ENCODE results near the gene CWC27.
"Not testable (repeated sequence)": the region's sequence is repeated elsewhere in the genome, so short reads cannot be mapped to it uniquely, and the experiment has no call there.

Gene CWC27

GRCh38 chr5:64811050-64811640 is 42.4 kb downstream of the CWC27 start:
- H3K9me3 ChIP-seq (ENCODE audit: control insufficient read depth in 2 of 2, low read length in 2 of 2): no peaks in the 10 kb centered on the region

GRCh38 chr5:64814073-64814472 is 45.3 kb downstream of the CWC27 start:
- no peak overlapping the region for H3K4me3 ChIP-seq (ENCODE audit: low read length in 2 of 2)
- H3K27ac ChIP-seq (ENCODE audit: low read depth in 2 of 2, low read length in 2 of 2): no peak overlapping the region
- no peak overlapping the region for H3K9ac ChIP-seq (ENCODE audit: low read depth in 1 of 2, low read length in 2 of 2)
- no peaks in the 10 kb centered on the region for H3K4me1 ChIP-seq (ENCODE audit: control insufficient read depth in 2 of 2, insufficient read depth in 2 of 2, low read length in 2 of 2)
- no peaks in the 10 kb centered on the region for H3K9me3 ChIP-seq (ENCODE audit: control insufficient read depth in 2 of 2, low read length in 2 of 2)
- H3K27me3 ChIP-seq (ENCODE audit: control insufficient read depth in 2 of 2, insufficient read depth in 2 of 2, low read length in 2 of 2): no peaks in the 10 kb centered on the region
- peaks cover 3% of the 10 kb centered on the region in 2 donors for H3K36me3 ChIP-seq (ENCODE audit: control insufficient read depth in 2 of 2, insufficient read depth in 2 of 2, low read length in 2 of 2)

More at GRCh38 chr5:64811050-64811640, 42.4 kb downstream of the CWC27 start:
- Histone ChIP-seq H3K4me1 (ENCODE audit: control insufficient read depth in 2 of 2, insufficient read depth in 2 of 2, low read length in 2 of 2) (no peaks in the 10 kb centered on the region), H3K27ac (ENCODE audit: low read depth in 2 of 2, low read length in 2 of 2) (no peak overlapping the region), H3K4me3 (ENCODE audit: low read length in 2 of 2) (no peak overlapping the region), H3K9ac (ENCODE audit: low read depth in 1 of 2, low read length in 2 of 2) (no peak overlapping the region), H3K27me3 (ENCODE audit: control insufficient read depth in 2 of 2, insufficient read depth in 2 of 2, low read length in 2 of 2) (no peaks in the 10 kb centered on the region), H3K36me3 (ENCODE audit: control insufficient read depth in 2 of 2, insufficient read depth in 2 of 2, low read length in 2 of 2) (peaks cover 1 to 3% of the 10 kb centered on the region in 2 donors)

DNA sequence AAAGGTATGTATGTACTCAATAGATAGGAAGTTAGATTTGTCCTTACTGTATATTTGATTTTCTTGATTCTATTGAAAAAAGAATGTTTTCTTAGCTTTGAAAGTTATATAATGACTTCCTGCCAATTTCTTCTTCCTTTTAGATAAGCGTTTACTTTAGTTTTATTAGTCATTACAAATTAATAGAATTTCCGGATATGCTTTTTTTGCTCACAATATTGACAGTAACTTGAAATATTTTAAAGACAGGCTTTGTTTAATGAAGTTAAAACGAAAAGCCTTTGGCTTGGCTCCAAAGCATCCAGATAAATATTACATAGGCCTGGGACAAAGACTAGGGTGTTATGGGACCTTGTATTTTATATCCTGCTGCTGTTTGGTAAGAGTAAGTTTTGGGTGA is 49.5 kb downstream of the CWC27 start:
- Histone ChIP-seq H3K9me3 (ENCODE audit: control insufficient read depth in 2 of 2, low read length in 2 of 2) (no peaks in the 10 kb centered on the region), H3K27ac (ENCODE audit: low read depth in 2 of 2, low read length in 2 of 2) (no peak overlapping the region), H3K9ac (ENCODE audit: low read depth in 1 of 2, low read length in 2 of 2) (no peak overlapping the region), H3K4me3 (ENCODE audit: low read length in 2 of 2) (no peak overlapping the region), H3K4me1 (ENCODE audit: control insufficient read depth in 2 of 2, insufficient read depth in 2 of 2, low read length in 2 of 2) (no peaks in the 10 kb centered on the region), H3K36me3 (ENCODE audit: control insufficient read depth in 2 of 2, insufficient read depth in 2 of 2, low read length in 2 of 2) (peaks cover 3% of the 10 kb centered on the region in 2 donors), H3K27me3 (ENCODE audit: control insufficient read depth in 2 of 2, insufficient read depth in 2 of 2, low read length in 2 of 2) (no peaks in the 10 kb centered on the region)

- H3K9me3 ChIP-seq (ENCODE audit: control insufficient read depth in 2 of 2, low read length in 2 of 2); H3K4me3 ChIP-seq (ENCODE audit: low read length in 2 of 2); H3K9ac ChIP-seq (ENCODE audit: low read depth in 1 of 2, low read length in 2 of 2); H3K27me3 ChIP-seq (ENCODE audit: control insufficient read depth in 2 of 2, insufficient read depth in 2 of 2, low read length in 2 of 2); H3K4me1 ChIP-seq (ENCODE audit: control insufficient read depth in 2 of 2, insufficient read depth in 2 of 2, low read length in 2 of 2); H3K36me3 ChIP-seq (ENCODE audit: control insufficient read depth in 2 of 2, insufficient read depth in 2 of 2, low read length in 2 of 2); H3K27ac ChIP-seq (ENCODE audit: low read depth in 2 of 2, low read length in 2 of 2): not testable (repeated sequence)
Observed at GRCh38 chr5:64819345-64819744, 50.6 kb downstream of the CWC27 start.

- Histone ChIP-seq H3K9me3 (ENCODE audit: control insufficient read depth in 2 of 2, low read length in 2 of 2) (no peaks in the 10 kb centered on the region), H3K36me3 (ENCODE audit: control insufficient read depth in 2 of 2, insufficient read depth in 2 of 2, low read length in 2 of 2) (no peaks in the 10 kb centered on the region), H3K9ac (ENCODE audit: low read depth in 1 of 2, low read length in 2 of 2) (no peak overlapping the region), H3K27me3 (ENCODE audit: control insufficient read depth in 2 of 2, insufficient read depth in 2 of 2, low read length in 2 of 2) (no peaks in the 10 kb centered on the region), H3K27ac (ENCODE audit: low read depth in 2 of 2, low read length in 2 of 2) (no peak overlapping the region), H3K4me1 (ENCODE audit: control insufficient read depth in 2 of 2, insufficient read depth in 2 of 2, low read length in 2 of 2) (no peaks in the 10 kb centered on the region), H3K4me3 (ENCODE audit: low read length in 2 of 2) (no peak overlapping the region)
Observed at GRCh38 chr5:64822320-64822719, 53.6 kb downstream of the CWC27 start.

- H3K4me1 ChIP-seq (ENCODE audit: control insufficient read depth in 2 of 2, insufficient read depth in 2 of 2, low read length in 2 of 2): no peaks in the 10 kb centered on the region
- no peak overlapping the region for H3K27ac ChIP-seq (ENCODE audit: low read depth in 2 of 2, low read length in 2 of 2)
- no peaks in the 10 kb centered on the region for H3K9me3 ChIP-seq (ENCODE audit: control insufficient read depth in 2 of 2, low read length in 2 of 2)
- H3K27me3 ChIP-seq (ENCODE audit: control insufficient read depth in 2 of 2, insufficient read depth in 2 of 2, low read length in 2 of 2): no peaks in the 10 kb centered on the region
- no peak overlapping the region for H3K4me3 ChIP-seq (ENCODE audit: low read length in 2 of 2)
- H3K36me3 ChIP-seq (ENCODE audit: control insufficient read depth in 2 of 2, insufficient read depth in 2 of 2, low read length in 2 of 2): no peaks in the 10 kb centered on the region
- no peak overlapping the region for H3K9ac ChIP-seq (ENCODE audit: low read depth in 1 of 2, low read length in 2 of 2)
Observed at GRCh38 chr5:64826541-64826940, 57.8 kb downstream of the CWC27 start.

GRCh38 chr5:64827703-64828102 is 59.0 kb downstream of the CWC27 start:
- Histone ChIP-seq H3K4me3 (ENCODE audit: low read length in 2 of 2) (no peak overlapping the region), H3K27ac (ENCODE audit: low read depth in 2 of 2, low read length in 2 of 2) (no peak overlapping the region), H3K9me3 (ENCODE audit: control insufficient read depth in 2 of 2, low read length in 2 of 2) (no peaks in the 10 kb centered on the region), H3K9ac (ENCODE audit: low read depth in 1 of 2, low read length in 2 of 2) (no peak overlapping the region), H3K36me3 (ENCODE audit: control insufficient read depth in 2 of 2, insufficient read depth in 2 of 2, low read length in 2 of 2) (no peaks in the 10 kb centered on the region), H3K27me3 (ENCODE audit: control insufficient read depth in 2 of 2, insufficient read depth in 2 of 2, low read length in 2 of 2) (no peaks in the 10 kb centered on the region), H3K4me1 (ENCODE audit: control insufficient read depth in 2 of 2, insufficient read depth in 2 of 2, low read length in 2 of 2) (no peaks in the 10 kb centered on the region)

DNA sequence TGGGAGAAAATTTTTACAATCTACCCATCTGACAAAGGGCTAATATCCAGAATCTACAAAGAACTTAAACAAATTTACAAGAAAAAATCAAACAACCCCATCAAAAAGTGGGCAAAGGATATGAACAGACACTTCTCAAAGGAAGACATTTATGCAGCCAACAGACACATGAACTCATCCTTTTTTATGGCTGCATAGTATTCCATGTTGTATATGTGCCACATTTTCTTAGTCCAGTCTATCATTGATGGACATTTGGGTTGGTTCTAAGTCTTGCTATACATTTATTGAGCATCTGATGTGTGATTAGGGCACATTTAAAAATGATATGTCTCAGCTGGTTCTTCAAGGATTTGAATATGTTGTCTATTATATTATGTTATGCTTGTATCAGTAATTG is 61.9 kb downstream of the CWC27 start:
- H3K27ac ChIP-seq (ENCODE audit: low read depth in 2 of 2, low read length in 2 of 2); H3K27me3 ChIP-seq (ENCODE audit: control insufficient read depth in 2 of 2, insufficient read depth in 2 of 2, low read length in 2 of 2); H3K9ac ChIP-seq (ENCODE audit: low read depth in 1 of 2, low read length in 2 of 2); H3K36me3 ChIP-seq (ENCODE audit: control insufficient read depth in 2 of 2, insufficient read depth in 2 of 2, low read length in 2 of 2); H3K4me3 ChIP-seq (ENCODE audit: low read length in 2 of 2); H3K4me1 ChIP-seq (ENCODE audit: control insufficient read depth in 2 of 2, insufficient read depth in 2 of 2, low read length in 2 of 2); H3K9me3 ChIP-seq (ENCODE audit: control insufficient read depth in 2 of 2, low read length in 2 of 2): not testable (repeated sequence)

DNA sequence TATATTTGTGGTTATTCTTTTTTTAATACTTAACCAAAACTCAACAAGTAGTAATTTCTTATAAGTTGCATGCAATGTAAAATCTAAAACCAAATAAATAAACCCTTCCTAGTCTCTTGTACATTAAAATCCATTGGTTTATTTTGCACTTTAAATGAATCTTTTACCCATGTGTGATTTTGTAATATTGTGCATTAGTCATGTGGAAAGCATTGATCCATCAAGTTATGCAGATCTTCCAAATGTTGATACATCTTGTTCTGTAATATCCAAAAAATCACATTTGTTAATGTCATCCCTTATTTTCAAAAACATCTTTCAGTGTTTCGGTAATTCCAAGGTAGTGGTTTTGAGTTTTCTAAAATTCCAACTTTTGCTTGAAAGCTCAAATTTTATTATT is 63.3 kb downstream of the CWC27 start:
- no peaks in the 10 kb centered on the region for H3K36me3 ChIP-seq (ENCODE audit: control insufficient read depth in 2 of 2, insufficient read depth in 2 of 2, low read length in 2 of 2)
- H3K4me1 ChIP-seq (ENCODE audit: control insufficient read depth in 2 of 2, insufficient read depth in 2 of 2, low read length in 2 of 2): no peaks in the 10 kb centered on the region
- no peak overlapping the region for H3K4me3 ChIP-seq (ENCODE audit: low read length in 2 of 2)
- no peaks in the 10 kb centered on the region for H3K27me3 ChIP-seq (ENCODE audit: control insufficient read depth in 2 of 2, insufficient read depth in 2 of 2, low read length in 2 of 2)
- no peaks in the 10 kb centered on the region for H3K9me3 ChIP-seq (ENCODE audit: control insufficient read depth in 2 of 2, low read length in 2 of 2)
- H3K27ac ChIP-seq (ENCODE audit: low read depth in 2 of 2, low read length in 2 of 2): no peak overlapping the region
- H3K9ac ChIP-seq (ENCODE audit: low read depth in 1 of 2, low read length in 2 of 2): no peak overlapping the region

GRCh38 chr5:64834037-64834436 is 65.3 kb downstream of the CWC27 start:
- Histone ChIP-seq H3K4me1 (ENCODE audit: control insufficient read depth in 2 of 2, insufficient read depth in 2 of 2, low read length in 2 of 2) (no peaks in the 10 kb centered on the region), H3K27me3 (ENCODE audit: control insufficient read depth in 2 of 2, insufficient read depth in 2 of 2, low read length in 2 of 2) (no peaks in the 10 kb centered on the region), H3K9ac (ENCODE audit: low read depth in 1 of 2, low read length in 2 of 2) (no peak overlapping the region), H3K36me3 (ENCODE audit: control insufficient read depth in 2 of 2, insufficient read depth in 2 of 2, low read length in 2 of 2) (no peaks in the 10 kb centered on the region), H3K4me3 (ENCODE audit: low read length in 2 of 2) (no peak overlapping the region), H3K9me3 (ENCODE audit: control insufficient read depth in 2 of 2, low read length in 2 of 2) (no peaks in the 10 kb centered on the region), H3K27ac (ENCODE audit: low read depth in 2 of 2, low read length in 2 of 2) (no peak overlapping the region)

GRCh38 chr5:64834611-64835010 is 65.9 kb downstream of the CWC27 start:
- no peak overlapping the region for H3K9ac ChIP-seq (ENCODE audit: low read depth in 1 of 2, low read length in 2 of 2)
- no peak overlapping the region for H3K4me3 ChIP-seq (ENCODE audit: low read length in 2 of 2)
- H3K36me3 ChIP-seq (ENCODE audit: control insufficient read depth in 2 of 2, insufficient read depth in 2 of 2, low read length in 2 of 2): no peaks in the 10 kb centered on the region
- no peaks in the 10 kb centered on the region for H3K9me3 ChIP-seq (ENCODE audit: control insufficient read depth in 2 of 2, low read length in 2 of 2)
- no peak overlapping the region for H3K27ac ChIP-seq (ENCODE audit: low read depth in 2 of 2, low read length in 2 of 2)
- H3K4me1 ChIP-seq (ENCODE audit: control insufficient read depth in 2 of 2, insufficient read depth in 2 of 2, low read length in 2 of 2): no peaks in the 10 kb centered on the region
- H3K27me3 ChIP-seq (ENCODE audit: control insufficient read depth in 2 of 2, insufficient read depth in 2 of 2, low read length in 2 of 2): no peaks in the 10 kb centered on the region
